Body of pancreas (tissue), 4 donors: Measurements from ENCODE around the gene TRPM3. TPM values are rescaled to one million over a fixed set of nuclear protein-coding genes. Genes with fewer than 3 reads are reported as not detected.

Source experiments
- ATAC-seq: fragments of 150-250 bp; one replicate; pipeline ENCODE4 v1.9.1; 2016
- DNase-seq, 4 donors: peaks; one replicate each; pipeline ENCODE4 v3.0.0-alpha.2; 2019
- H3K27ac ChIP-seq, 4 donors: fragments of 200-600 bp; sonication (generic); 1 replicate in 3 of 4; 2 replicates in 1 of 4; pipeline versions ENCODE4 v1.5.1 to v1.6.1; 2016 to 2019; ENCODE audit warnings: mild to moderate bottlenecking in 1 of 4, mixed read lengths in 1 of 4, moderate library complexity in 1 of 4
- H3K27me3 ChIP-seq, 2 donors: fragments of 200-600 bp; sonication (generic); one replicate each; pipeline ENCODE4 v1.6.0; 2016; ENCODE audit warnings: mild to moderate bottlenecking in 1 of 2
- H3K36me3 ChIP-seq, 2 donors: fragments of 200-600 bp; sonication (generic); replicated peaks in 1 of 2; 2 replicates each; pipeline ENCODE4 v1.5.1; 2016; ENCODE audit warnings: low read depth in 2 of 2; ENCODE audit not compliant: insufficient read depth in 1 of 2
- H3K4me1 ChIP-seq: fragments of 200-600 bp; sonication (generic); one replicate; pipeline ENCODE4 v1.6.0; 2016
- H3K4me3 ChIP-seq, 2 donors: fragments of 200-600 bp; sonication (generic); 1 replicate in 1 of 2; 2 replicates in 1 of 2; pipeline ENCODE4 v1.5.1; 2016 to 2019
- H3K9me3 ChIP-seq, 3 donors: fragments of 200-600 bp; sonication (generic); 1 replicate in 2 of 3; 2 replicates in 1 of 3; pipeline ENCODE4 v1.5.1; 2016
- POLR2A ChIP-seq, 3 donors: fragments of 450-650 bp; IDR thresholded peaks; one replicate each; pipeline ENCODE4 v1.6.1; 2016; ENCODE audit warnings: antibody characterized with exemption in 3 of 3, mild to moderate bottlenecking in 2 of 3
- WGBS, 2 donors: methylation state at CpG; one replicate each; pipeline ENCODE4 v1.1.5; 2017; 5-methylcytosine and 5-hydroxymethylcytosine counted together
- intact Hi-C: fragments of 100-400 bp; cut with DNase I; formaldehyde crosslinking; loops from one replicate; pipeline ENCODE4 v1.15.1; 2023
- total RNA-seq, 2 donors: library from RNA; depleted of rRNA; stranded (reverse); fragments of >200 nt; gene quantifications; one replicate each; pipeline ENCODE4 v1.1.0, GENCODE V29; 2016
- TF ChIP-seq, protein P1 (sequence below), 7 experiments: fragments of 450-650 bp in 4 of 7; fragments of 200-600 bp in 3 of 7; sonication (generic) in 3 of 7; IDR thresholded peaks; one replicate each; pipeline ENCODE4 v1.5.1; 2016 to 2019; ENCODE audit warnings: antibody characterized with exemption in 7 of 7

The TRPM3 gene
- total RNA-seq, 2 donors from 2014 or later = 0.78 to 1.3 TPM

DNA sequence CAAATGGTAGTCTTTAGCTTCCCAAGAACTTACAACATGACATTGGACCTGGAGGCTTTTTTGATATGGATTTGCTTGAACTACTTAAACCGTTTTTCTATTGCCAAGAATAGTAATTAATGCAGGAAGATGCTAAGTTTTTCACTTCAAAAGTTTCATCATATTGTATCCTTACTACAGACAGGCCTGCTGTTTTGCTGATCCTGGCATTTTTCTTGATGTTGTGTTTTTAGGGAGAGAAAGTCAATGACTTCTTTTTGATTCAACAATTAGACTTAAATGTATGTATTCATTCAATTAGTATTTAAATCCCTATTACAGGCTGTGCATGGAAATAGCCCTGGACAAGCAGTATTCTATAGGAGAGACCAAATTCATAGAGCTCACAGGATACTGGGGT is 172.7 kb downstream of the TRPM3 start:
- WGBS, 2 donors = 26 to 48% methylated on average over 1 of the region's 1 CpG
- no peaks in the 10 kb centered on the region for H3K9me3 ChIP-seq
- TF ChIP-seq POLR2A (IDR thresholded peaks at IDR 0.05) = no peak
- H3K4me1 ChIP-seq = no peaks in the 10 kb centered on the region
- H3K36me3 ChIP-seq = no peaks in the 10 kb centered on the region
- no peaks in the 10 kb centered on the region for H3K27me3 ChIP-seq
- DNase-seq (no peak), ATAC-seq (no peak)
- intact Hi-C loops = no loop called here
- no peak overlapping the region for H3K4me3 ChIP-seq
- H3K27ac ChIP-seq = no peak overlapping the region

DNA sequence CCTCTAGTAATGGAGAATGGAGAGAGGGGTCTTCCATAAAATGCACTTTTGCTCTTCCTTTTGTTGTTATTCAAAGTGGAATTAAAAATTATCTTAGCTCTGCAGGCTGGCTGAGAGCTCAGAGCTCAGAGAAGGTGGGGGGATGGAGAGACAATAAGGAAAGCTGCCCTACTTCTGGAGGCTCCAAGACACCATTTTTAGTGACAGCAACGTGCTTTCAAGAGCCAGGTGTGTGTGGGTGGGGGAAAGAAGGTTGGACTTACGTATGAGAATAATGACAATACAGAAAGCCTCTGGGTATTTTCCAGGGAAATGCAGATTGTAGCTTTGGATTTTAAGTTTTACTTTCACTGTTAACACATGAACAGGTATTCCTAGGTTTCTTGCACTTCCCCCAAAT is 173.9 kb downstream of the TRPM3 start:
- no peaks in the 10 kb centered on the region for H3K36me3 ChIP-seq
- H3K4me1 ChIP-seq = no peaks in the 10 kb centered on the region
- intact Hi-C loops = no loop called here
- WGBS, 2 donors = 36 to 38% methylated on average over 2 of the region's 2 CpGs
- DNase-seq (no peak), ATAC-seq (no peak)
- H3K27ac ChIP-seq = no peak overlapping the region
- TF ChIP-seq, protein P1, sequence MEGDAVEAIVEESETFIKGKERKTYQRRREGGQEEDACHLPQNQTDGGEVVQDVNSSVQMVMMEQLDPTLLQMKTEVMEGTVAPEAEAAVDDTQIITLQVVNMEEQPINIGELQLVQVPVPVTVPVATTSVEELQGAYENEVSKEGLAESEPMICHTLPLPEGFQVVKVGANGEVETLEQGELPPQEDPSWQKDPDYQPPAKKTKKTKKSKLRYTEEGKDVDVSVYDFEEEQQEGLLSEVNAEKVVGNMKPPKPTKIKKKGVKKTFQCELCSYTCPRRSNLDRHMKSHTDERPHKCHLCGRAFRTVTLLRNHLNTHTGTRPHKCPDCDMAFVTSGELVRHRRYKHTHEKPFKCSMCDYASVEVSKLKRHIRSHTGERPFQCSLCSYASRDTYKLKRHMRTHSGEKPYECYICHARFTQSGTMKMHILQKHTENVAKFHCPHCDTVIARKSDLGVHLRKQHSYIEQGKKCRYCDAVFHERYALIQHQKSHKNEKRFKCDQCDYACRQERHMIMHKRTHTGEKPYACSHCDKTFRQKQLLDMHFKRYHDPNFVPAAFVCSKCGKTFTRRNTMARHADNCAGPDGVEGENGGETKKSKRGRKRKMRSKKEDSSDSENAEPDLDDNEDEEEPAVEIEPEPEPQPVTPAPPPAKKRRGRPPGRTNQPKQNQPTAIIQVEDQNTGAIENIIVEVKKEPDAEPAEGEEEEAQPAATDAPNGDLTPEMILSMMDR (IDR thresholded peaks at IDR 0.05) = no peak
- no peak for TF ChIP-seq POLR2A (IDR thresholded peaks at IDR 0.05)
- no peak overlapping the region for H3K4me3 ChIP-seq
- no peaks in the 10 kb centered on the region for H3K27me3 ChIP-seq
- no peaks in the 10 kb centered on the region for H3K9me3 ChIP-seq

DNA sequence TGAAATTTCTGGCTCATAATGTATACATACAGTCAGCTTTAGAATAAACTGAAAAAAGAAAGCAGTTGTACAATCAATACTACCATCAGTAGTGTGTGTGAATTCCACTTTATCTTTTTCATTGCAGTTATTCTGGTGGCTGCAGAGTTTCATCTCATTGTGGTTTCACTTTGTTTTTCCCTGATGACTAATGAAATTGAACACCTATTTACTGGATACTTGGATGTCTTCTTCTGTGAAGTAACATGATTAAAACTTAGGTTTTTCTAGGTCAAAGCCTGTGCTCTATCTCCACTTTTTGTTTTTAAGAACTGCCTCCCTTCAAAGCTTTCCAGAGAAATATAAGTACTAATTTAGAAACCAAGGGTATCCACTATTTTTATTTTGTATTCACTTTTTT is 174.3 kb downstream of the TRPM3 start:
- H3K4me3 ChIP-seq = no peak overlapping the region
- no peaks in the 10 kb centered on the region for H3K36me3 ChIP-seq
- intact Hi-C loops = no loop called here
- no peaks in the 10 kb centered on the region for H3K27me3 ChIP-seq
- no peaks in the 10 kb centered on the region for H3K4me1 ChIP-seq
- DNase-seq (no peak), ATAC-seq (no peak)
- H3K27ac ChIP-seq = no peak overlapping the region
- no peak for TF ChIP-seq POLR2A (IDR thresholded peaks at IDR 0.05)
- TF ChIP-seq, protein P1 (IDR thresholded peaks at IDR 0.05) = no peak
- H3K9me3 ChIP-seq = no peaks in the 10 kb centered on the region

DNA sequence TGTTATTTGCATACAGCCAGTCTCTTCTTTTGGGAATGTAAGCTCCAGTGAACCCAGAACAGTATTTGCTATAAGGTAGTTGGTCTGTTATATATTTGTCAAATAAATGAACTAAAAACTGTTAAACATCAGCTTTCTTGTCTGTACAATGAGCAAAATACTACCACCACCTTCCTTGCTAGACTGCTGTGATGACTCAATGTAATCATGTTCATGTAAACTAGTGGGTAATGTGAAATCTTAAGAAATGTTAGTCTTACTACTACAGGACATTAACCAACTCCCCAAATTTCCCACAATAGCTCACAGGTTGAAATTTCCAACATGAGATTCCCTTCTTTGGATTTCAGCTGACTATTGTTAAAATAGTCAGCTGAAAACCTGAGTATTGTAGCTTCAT is 176.1 kb downstream of the TRPM3 start:
- DNase-seq (no peak), ATAC-seq (no peak)
- H3K36me3 ChIP-seq = no peaks in the 10 kb centered on the region
- H3K27ac ChIP-seq = no peak overlapping the region
- no peak for TF ChIP-seq POLR2A (IDR thresholded peaks at IDR 0.05)
- TF ChIP-seq, protein P1 (IDR thresholded peaks at IDR 0.05) = no peak
- H3K27me3 ChIP-seq = no peaks in the 10 kb centered on the region
- intact Hi-C loops = no loop called here
- H3K4me1 ChIP-seq = no peaks in the 10 kb centered on the region
- H3K9me3 ChIP-seq = no peaks in the 10 kb centered on the region
- H3K4me3 ChIP-seq = no peak overlapping the region

DNA sequence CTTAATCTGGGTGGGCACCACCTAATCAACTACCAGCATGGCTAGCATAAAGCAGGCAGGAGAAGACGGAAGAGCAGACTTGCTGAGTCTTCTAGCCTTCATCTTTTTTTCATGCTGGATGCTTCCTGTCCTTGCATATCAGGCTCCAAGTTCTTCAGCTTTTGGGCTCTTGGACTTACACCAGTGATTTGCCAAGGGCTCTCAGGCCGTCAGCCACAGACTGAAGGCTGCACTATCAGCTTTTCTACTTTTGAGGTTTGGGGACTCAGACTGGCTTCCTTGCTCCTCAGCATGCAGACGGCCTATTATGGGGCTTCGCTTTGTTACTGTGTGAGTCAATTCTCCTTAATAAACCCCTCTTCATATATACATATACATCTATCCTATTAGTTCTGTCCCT is 180.2 kb downstream of the TRPM3 start:
- no peak overlapping the region for H3K27ac ChIP-seq

More for the DNA sequence above, 180.2 kb downstream of the TRPM3 start:
- H3K9me3 ChIP-seq = no peaks in the 10 kb centered on the region
- peaks cover 0 to 4% of the 10 kb centered on the region in 2 donors for H3K27me3 ChIP-seq
- DNase-seq (no peak), ATAC-seq (no peak)
- no peak overlapping the region for H3K4me3 ChIP-seq
- intact Hi-C loops = no loop called here
- WGBS, 2 donors = 57 to 64% methylated on average over 4 of the region's 4 CpGs
- TF ChIP-seq POLR2A (IDR thresholded peaks at IDR 0.05) = no peak
- TF ChIP-seq, protein P1 (IDR thresholded peaks at IDR 0.05) = no peak
- no peaks in the 10 kb centered on the region for H3K36me3 ChIP-seq
- no peaks in the 10 kb centered on the region for H3K4me1 ChIP-seq
